Osteocyte (in vitro differentiated cells): Measurements from ENCODE around the gene DBP. TPM values are rescaled to one million over a fixed set of nuclear protein-coding genes. Genes with fewer than 3 reads are reported as not detected.

Source experiments
- DNase-seq: peaks from one replicate; pipeline ENCODE4 v3.0.0; 2021; ENCODE audit warnings: mixed read lengths; ENCODE audit not compliant: unreplicated experiment; ENCODE audit errors: extremely low spot score
- H3K27ac Mint-ChIP-seq: one replicate; pipeline ENCODE4 v1.8.0; 2021; ENCODE audit warnings: mild to moderate bottlenecking, mixed read lengths; ENCODE audit not compliant: unreplicated experiment
- H3K27me3 Mint-ChIP-seq: one replicate; pipeline ENCODE4 v1.8.0; 2021; ENCODE audit warnings: mixed read lengths; ENCODE audit not compliant: unreplicated experiment
- H3K36me3 Mint-ChIP-seq: one replicate; pipeline ENCODE4 v1.8.0; 2021; ENCODE audit warnings: mixed read lengths; ENCODE audit not compliant: unreplicated experiment
- H3K4me1 Mint-ChIP-seq: one replicate; pipeline ENCODE4 v1.8.0; 2021; ENCODE audit warnings: mixed read lengths; ENCODE audit not compliant: unreplicated experiment
- H3K4me3 Mint-ChIP-seq: one replicate; pipeline ENCODE4 v1.8.0; 2021; ENCODE audit warnings: mild to moderate bottlenecking, moderate library complexity, mixed read lengths; ENCODE audit not compliant: unreplicated experiment
- H3K9me3 Mint-ChIP-seq: one replicate; pipeline ENCODE4 v1.8.0; 2021; ENCODE audit warnings: mixed read lengths; ENCODE audit not compliant: unreplicated experiment
- CTCF ChIP-seq: fragments of 200-600 bp; sonication (generic); IDR thresholded peaks from 2 replicates; pipeline ENCODE4 v1.5.0; 2021; ENCODE audit warnings: antibody characterized with exemption, mild to moderate bottlenecking, moderate library complexity
- total RNA-seq: library from RNA; stranded (reverse); gene quantifications from 2 replicates; pipeline ENCODE4 v1.2.1, GENCODE V29; 2021

DBP gene
- total RNA-seq, 1 donor from 2014 or later = 20.3 TPM

GRCh38 chr19:48671446-48671995, 34.3 kb upstream of the DBP start:
- TF ChIP-seq CTCF = no peak
- no peak overlapping the region for H3K4me3 Mint-ChIP-seq
- no peak overlapping the region for H3K27ac Mint-ChIP-seq
- H3K36me3 Mint-ChIP-seq = no peaks in the 10 kb centered on the region
- no peak for DNase-seq
- no peaks in the 10 kb centered on the region for H3K9me3 Mint-ChIP-seq
- H3K27me3 Mint-ChIP-seq = no peaks in the 10 kb centered on the region
- H3K4me1 Mint-ChIP-seq = peaks cover 3% of the 10 kb centered on the region

- no peak overlapping the region for H3K27ac Mint-ChIP-seq
Observed at GRCh38 chr19:48670699-48671445, 33.7 kb upstream of the DBP start.

GRCh38 chr19:48669903-48670668, 32.9 kb upstream of the DBP start:
- Mint-ChIP-seq H3K27ac (no peak overlapping the region), H3K4me1 (no peaks in the 10 kb centered on the region), H3K36me3 (no peaks in the 10 kb centered on the region), H3K9me3 (no peaks in the 10 kb centered on the region), H3K27me3 (no peaks in the 10 kb centered on the region), H3K4me3 (no peak overlapping the region)
- no peak for TF ChIP-seq CTCF
- DNase-seq = no peak

More at GRCh38 chr19:48670699-48671445, 33.7 kb upstream of the DBP start:
- H3K27me3 Mint-ChIP-seq = no peaks in the 10 kb centered on the region
- peaks cover 3% of the 10 kb centered on the region for H3K4me1 Mint-ChIP-seq
- no peaks in the 10 kb centered on the region for H3K36me3 Mint-ChIP-seq
- no peaks in the 10 kb centered on the region for H3K9me3 Mint-ChIP-seq
- TF ChIP-seq CTCF = no peak
- H3K4me3 Mint-ChIP-seq = no peak overlapping the region
- DNase-seq = no peak

GRCh38 chr19:48668761-48669160, 31.6 kb upstream of the DBP start:
- no peak for DNase-seq
- no peak overlapping the region for H3K4me3 Mint-ChIP-seq
- TF ChIP-seq CTCF = no peak
- H3K36me3 Mint-ChIP-seq = no peaks in the 10 kb centered on the region
- no peak overlapping the region for H3K27ac Mint-ChIP-seq
- no peaks in the 10 kb centered on the region for H3K9me3 Mint-ChIP-seq
- no peaks in the 10 kb centered on the region for H3K27me3 Mint-ChIP-seq
- H3K4me1 Mint-ChIP-seq = no peaks in the 10 kb centered on the region

- H3K9me3 Mint-ChIP-seq = no peaks in the 10 kb centered on the region
- H3K27ac Mint-ChIP-seq = no peak overlapping the region
- H3K4me3 Mint-ChIP-seq = no peak overlapping the region
- no peaks in the 10 kb centered on the region for H3K27me3 Mint-ChIP-seq
- H3K36me3 Mint-ChIP-seq = no peaks in the 10 kb centered on the region
- no peak for DNase-seq
- no peak for TF ChIP-seq CTCF
- H3K4me1 Mint-ChIP-seq = no peaks in the 10 kb centered on the region
Observed at GRCh38 chr19:48668332-48668731, 31.2 kb upstream of the DBP start.
